SU-DHL-6 (cell line): ENCODE data around the gene ISX.

ENCODE experiments used
- EZH2phosphoT487 ChIP-seq: fragments of 200-600 bp; sonication (generic), shearing (Covaris generic); conservative IDR thresholded peaks from 2 replicates; pipeline ENCODE4 v1.6.1; 2018; ENCODE audit warnings: mild to moderate bottlenecking, antibody characterized with exemption, low read length, moderate library complexity, mixed read lengths
- TF ChIP-seq, protein P1 (sequence below): fragments of 200-600 bp; sonication (generic); IDR thresholded peaks from one replicate; pipeline ENCODE4 v1.5.1; 2017; ENCODE audit warnings: antibody characterized with exemption, mild to moderate bottlenecking, low read length, moderate library complexity; ENCODE audit not compliant: insufficient read depth, poor library complexity, severe bottlenecking

- TF ChIP-seq EZH2phosphoT487, result no peak
- TF ChIP-seq, protein P1, sequence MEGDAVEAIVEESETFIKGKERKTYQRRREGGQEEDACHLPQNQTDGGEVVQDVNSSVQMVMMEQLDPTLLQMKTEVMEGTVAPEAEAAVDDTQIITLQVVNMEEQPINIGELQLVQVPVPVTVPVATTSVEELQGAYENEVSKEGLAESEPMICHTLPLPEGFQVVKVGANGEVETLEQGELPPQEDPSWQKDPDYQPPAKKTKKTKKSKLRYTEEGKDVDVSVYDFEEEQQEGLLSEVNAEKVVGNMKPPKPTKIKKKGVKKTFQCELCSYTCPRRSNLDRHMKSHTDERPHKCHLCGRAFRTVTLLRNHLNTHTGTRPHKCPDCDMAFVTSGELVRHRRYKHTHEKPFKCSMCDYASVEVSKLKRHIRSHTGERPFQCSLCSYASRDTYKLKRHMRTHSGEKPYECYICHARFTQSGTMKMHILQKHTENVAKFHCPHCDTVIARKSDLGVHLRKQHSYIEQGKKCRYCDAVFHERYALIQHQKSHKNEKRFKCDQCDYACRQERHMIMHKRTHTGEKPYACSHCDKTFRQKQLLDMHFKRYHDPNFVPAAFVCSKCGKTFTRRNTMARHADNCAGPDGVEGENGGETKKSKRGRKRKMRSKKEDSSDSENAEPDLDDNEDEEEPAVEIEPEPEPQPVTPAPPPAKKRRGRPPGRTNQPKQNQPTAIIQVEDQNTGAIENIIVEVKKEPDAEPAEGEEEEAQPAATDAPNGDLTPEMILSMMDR, result no peak
Observed at GRCh38 chr22:35131525-35132000, 65.6 kb downstream of the ISX start.
